SH-SY5Y (cell line): ENCODE measurements around the gene NME4.

ENCODE experiments used
- GATA2 ChIP-seq: IDR thresholded peaks from 2 replicates; pipeline ENCODE4 v1.6.1; 2011; ENCODE audit warnings: mild to moderate bottlenecking, low read depth, low read length
- GATA3 ChIP-seq: IDR thresholded peaks from 2 replicates; pipeline ENCODE4 v1.6.1; 2011; ENCODE audit warnings: low read depth, mild to moderate bottlenecking, low read length, moderate library complexity

NME4 gene

DNA sequence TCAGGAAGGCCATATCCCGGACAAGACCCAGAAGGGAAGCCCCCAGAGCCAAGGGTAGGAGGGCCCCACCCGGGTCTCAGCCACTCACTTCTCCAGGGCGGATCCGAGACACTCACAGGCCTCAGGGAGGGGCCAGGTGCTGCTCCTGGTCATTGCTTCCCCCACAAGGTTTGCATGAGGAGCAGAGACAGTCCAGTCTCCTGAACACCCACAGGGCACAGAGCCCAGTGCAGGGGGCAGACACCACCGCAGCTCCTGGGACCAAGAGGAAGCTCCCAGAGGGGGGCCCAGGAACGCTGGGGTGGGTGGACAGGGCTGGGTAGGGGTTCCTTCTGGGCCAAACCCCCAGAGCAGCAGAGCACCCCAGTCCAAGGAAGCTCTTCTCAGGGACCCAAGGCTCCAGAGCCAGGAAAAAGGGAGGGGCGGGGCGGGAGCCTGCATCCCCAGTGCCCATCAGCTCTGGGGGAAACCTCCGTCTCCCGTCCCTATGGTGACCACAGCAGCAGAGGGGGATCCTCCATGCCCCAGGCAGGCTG is 26.0 kb upstream of the NME4 start:
- TF ChIP-seq GATA3 = no peak
- TF ChIP-seq GATA2 = no peak

DNA sequence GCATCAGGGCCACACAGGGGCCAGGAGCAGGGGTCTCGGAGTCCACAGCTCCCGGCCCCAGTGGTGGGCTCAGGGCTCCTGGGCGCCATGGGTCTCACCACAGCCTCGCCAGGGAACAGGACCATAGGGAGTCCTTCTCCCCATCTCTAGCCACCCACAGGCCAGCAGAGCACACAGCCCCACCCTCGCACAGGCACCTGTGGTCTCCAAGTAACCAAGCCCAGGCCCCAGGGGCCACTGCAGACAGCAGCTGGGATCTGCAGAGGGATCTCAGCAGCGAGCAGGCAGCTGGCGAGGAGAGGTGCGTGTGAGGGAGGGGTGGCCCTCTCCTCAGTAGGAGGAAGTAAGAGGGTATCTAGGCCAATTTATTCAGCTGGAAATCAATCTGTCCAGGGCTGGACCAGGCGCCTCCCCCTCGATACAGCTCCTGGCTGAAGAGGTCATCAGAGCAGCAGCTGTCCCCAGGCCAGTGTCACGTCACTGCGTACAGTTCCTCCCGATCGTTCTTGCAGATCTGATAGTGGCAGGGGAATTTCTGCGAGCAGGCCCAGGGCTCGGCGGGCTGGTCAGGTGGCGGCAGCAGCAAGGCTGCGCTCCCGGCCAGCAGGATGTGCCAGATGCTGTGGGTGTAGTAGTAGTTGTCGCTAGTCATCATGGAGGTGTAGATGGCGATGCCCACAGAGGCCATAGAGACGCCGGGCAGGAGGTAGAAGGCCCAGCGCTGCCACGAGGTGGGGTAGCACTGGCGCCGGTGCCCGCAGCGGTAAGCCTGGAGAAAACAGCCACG is 25.3 kb upstream of the NME4 start:
- no peak for TF ChIP-seq GATA3
- no peak for TF ChIP-seq GATA2

DNA sequence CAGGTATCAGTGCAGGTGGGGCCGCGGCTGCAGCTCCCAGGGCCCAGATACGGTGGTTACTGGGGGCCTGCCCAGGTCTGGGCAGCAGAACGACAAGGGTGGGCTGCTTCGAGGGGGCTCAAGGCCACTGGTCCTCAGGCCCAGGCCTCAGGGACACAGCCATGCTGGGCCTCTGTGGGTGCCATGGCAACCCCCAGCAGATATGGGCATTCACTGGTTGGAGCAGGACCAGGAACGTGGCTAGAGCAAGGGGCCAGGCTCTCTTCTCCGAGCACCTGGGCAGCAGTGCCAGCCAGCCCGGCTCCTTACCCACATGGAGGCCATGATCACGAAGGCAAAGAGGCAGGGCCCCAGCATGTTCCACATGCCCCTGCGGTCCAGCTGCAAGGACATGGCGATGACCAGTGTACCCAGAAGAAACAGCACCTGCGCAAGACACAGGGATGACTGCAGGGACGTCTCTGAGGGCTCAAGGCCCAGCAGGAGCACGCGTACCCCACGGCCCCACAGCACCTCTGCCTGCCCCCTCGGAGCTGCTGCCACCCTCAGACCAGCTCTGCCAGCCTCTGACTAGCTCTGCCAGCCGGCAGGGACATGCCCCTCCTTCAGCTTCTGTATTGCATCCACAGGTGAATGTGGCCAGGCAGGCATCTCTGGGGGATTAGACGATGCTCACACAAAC is 24.6 kb upstream of the NME4 start:
- TF ChIP-seq GATA2 = no peak
- TF ChIP-seq GATA3 = no peak

DNA sequence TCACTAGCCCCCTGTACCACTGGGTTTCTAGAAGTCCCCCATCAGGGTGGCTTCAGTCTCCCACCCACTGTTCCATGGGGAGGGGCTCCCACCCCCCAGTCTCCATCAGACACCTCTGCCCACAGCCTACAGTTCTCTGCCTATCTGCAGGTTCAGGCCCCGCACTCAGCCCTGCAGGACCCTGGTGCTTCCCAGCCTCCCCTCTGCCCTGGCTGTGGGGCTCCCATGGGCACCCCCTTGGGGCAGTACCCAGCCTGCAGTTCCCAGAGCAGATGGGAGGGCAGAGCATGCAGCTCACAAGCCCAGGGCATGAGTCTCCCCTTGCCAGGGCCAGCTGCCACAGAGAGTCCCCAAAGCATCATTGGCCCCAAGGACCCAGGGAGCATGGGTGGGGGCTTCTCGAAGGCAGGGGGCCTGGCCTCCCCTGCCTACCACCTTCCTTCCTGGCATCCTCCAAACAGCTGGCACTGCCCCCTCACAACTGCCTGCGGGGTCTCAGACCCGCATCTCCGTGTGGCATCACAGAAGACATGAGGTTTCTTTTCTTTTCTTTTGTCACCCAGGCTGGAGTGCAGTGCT is 23.9 kb upstream of the NME4 start:
- TF ChIP-seq GATA2 (no peak), GATA3 (no peak)

DNA sequence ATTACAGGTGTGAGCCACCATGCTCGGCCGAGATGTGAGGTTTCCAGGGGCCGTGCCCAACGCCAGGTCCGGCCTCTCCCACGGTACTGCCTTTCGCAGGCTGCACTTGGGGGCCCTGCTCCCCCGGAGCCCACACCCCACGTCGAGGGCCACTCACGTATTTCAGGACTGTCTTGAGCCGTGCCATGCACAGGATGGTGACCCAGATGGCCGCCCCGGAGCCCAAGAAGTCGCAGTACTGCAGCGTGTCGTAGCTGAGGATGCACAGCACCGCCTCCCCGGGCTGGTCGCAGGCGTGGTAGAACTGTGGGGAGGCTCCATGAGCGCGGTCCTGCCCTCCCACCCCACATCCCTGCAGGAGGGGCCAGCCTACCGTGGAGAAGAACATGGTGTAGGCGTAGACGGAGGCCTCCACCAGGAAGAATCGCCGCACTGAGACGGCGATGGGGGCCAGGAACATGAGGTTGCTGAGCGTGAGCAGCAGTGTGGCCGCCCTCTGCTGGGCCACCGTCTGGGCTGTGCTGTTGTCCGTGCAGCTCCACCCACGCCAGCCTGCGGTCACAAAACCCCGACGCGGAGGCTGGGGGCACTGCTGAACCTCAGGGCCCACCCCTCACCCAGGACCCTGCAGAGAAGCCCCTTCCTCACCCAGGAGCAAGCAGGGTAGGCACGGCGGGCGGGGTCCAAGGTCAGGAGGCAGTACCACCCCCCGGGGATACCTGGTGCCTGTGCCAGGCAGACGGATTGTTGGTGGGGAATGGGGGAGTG is 23.0 kb upstream of the NME4 start:
- TF ChIP-seq GATA2 = no peak
- TF ChIP-seq GATA3 = no peak

DNA sequence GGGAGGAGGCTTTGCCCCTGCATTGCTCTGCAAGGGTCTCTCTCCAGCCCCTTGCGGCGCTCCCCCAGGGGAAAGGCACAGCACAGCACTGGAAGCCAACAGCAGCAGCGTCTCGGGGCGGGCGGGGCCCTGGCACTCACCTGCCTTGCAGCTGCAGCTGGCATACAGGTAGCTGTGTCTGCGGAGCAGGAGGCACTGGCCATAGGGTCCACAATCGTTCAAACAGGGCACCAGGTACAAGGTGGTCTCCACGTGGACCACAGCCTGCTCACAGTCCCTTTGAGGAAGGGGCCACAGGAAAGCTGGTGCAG is 22.4 kb upstream of the NME4 start:
- TF ChIP-seq GATA2 (no peak), GATA3 (no peak)

DNA sequence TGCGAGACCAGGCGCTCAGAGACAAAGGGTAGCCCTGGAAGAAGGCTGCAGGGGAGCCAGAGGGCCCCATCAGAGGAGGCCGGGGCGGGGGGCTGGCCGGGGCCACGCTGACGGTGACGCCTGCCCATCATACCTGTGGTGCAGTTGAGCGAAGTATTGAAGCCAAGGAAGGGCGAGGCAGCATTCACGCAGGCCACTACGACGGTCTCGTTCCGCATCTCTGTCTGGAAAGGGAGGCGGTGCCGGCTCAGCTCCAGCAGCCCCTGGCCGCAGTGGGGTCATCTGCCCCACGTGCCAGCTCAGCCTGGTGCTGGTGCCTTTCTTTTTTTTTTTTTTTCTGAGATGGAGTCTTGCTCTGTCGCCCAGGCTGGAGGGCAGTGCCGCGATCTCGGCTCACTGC is 21.8 kb upstream of the NME4 start:
- TF ChIP-seq GATA2 (no peak), GATA3 (no peak)

DNA sequence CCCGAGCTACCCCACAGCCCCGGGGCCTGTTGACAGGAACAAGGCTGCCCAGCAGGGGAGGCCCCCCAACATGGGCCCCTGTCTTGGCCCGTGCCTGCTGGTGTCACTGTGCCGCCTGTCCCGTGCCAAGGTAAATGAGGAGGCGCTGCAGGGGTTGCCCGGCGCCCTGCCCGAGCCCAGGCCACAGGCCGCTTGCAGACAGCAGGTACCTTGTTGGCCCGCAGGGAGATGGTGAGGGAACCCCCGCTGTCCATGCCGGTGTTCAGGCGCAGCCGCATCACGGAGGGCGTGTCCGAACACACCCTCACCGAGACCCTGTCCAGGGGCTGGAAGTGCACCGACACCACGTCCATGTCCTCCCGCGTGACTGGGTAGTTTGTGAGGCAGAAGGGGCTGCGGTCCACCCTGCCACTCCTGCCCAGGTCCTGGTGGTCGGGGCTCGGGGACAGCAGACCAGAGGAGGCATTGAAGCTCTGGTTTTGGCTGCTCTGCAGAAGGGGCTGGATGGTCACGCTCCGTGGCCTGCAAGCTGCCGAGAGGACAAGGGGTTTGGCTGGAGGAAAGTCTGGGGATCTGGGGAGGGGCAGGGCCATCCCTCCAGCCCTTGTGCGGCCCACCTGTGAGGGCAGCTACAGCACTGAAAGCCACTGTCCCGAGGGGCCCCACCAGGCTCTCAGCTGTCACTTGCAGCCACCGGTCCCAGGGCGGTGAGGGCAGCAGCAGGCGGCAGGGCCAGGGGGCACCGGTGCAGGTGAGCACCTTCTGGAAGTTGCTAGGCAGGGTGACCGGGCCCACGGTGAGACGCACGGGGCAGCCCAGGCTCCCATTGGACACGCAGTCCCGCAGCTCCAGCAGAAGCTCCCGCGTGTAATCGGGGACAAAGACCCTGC is 20.8 kb upstream of the NME4 start:
- TF ChIP-seq GATA2 (no peak), GATA3 (no peak)

DNA sequence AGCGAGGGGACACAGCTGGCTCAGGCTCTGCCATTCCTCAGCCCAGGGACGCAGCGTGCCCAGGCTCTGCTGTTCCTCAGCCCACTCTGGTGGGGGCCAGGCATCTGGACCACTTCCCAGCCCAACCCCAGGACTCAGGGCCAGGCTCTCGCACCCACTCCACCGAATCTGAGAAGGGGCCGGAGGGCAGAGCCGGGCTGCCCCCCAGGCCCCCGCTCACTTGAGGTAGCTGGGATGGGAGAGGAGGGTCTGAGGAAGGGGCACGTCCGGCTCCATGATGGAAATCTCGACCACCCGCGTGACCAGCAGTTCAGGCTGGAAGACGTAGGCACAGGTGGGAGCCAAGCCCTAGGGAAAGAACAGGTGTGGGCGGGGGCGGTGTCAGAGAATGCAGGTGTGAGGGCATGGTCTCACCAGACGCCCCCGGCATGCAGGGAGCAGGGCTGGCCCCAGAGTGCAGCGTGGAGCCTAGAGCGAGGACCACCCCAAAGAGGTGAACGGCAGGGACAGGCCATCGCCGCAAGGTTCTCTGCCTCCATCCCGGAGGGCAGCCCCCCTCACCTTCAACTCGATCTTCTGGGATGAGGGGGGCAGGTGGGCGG is 20.1 kb upstream of the NME4 start:
- TF ChIP-seq GATA3 (no peak), GATA2 (no peak)

DNA sequence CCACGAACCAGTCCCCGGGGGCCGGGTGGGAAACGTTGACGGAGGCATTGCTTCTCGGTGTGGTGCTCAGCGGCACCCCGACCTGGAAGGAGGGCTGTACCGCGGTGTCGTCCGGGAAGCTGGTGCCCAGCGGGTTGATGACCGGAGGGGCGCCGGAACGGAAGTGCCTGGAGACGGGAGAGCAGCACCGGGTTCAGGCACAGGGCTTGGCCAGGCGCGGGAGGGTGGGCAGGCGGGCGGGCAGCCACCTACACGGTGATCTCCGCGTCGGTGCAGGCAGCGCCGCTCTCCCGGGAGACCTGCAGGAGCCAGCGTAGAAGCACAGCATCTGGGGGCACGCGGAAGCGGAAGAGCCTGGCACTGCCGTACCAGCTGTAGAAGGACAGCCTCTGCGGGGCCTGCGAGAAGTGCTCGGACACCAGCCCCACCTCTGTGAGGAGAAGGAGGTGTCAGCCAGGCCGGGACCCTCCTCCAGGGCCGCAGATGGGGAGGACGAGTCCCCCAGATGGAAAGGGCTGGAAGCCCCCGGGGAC is 19.5 kb upstream of the NME4 start:
- TF ChIP-seq GATA3 (no peak), GATA2 (no peak)

DNA sequence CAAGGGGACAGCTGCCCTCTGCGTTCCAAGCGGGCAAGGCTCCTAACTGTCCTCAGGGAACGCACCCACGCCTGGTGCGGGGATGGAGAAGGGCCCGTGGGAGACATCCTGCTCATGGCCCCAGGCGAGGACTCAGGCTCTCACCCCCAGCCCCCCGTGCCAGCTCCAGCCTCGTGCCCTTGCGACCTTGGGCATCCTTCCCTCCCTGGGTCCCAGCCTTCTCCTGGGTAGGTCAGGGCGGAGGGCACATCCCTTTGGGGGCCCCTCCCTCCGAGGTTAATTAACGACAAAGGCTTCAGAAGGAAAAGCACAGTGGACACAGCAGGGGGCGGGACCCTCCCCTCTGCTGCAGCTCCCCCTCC is 18.2 kb upstream of the NME4 start:
- TF ChIP-seq GATA3 (no peak), GATA2 (no peak)

DNA sequence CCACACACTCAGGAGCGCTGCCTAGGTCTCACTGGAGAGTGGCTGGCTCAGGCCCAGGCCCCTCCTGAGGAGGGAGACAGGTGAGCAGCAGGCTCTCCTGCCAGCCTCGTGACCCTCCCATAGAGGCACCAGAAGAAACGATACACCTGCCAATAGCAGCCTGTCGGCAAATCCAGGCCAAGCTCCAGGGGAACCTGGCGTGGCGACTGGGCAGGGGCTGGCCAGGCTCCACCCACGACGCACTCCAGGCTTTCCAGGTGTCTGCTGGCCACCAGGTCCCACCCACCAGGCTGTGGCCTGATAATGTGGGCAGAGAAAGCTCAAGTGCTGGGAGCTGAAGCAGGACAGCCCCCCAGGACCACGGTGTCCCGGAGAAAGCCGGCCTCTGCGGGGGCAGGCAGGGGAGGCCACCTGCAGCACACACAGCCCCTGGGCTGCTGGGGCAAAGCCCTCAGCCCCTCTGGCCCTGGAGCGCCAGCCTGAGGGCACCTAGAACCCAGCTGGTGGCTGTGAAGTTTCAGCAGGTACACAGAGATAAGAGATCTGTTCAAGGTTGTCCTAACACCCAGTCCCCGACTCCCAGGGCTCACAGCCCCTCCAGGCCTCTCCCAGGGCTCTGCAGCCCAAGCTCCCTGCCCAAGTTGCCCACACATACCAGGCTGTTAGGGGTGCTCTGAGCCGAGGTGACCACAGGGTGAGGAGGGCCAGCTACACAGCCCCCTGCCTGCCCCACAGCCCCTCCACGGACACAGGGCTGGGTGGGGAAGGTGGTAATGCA is 17.6 kb upstream of the NME4 start:
- no peak for TF ChIP-seq GATA2
- TF ChIP-seq GATA3 = no peak
